Neural cell (in vitro differentiated cells): ENCODE measurements around the gene RING1.

Experiments
- EP300 ChIP-seq: fragments of 450-650 bp; conservative IDR thresholded peaks from 2 replicates; pipeline ENCODE4 v1.6.1; 2014; ENCODE audit warnings: antibody characterized with exemption, mild to moderate bottlenecking, moderate library complexity; ENCODE audit not compliant: poor library complexity, severe bottlenecking
- EZH2 ChIP-seq: fragments of 200-600, 300-800 bp; shearing (Covaris generic), sonication (generic); IDR thresholded peaks from 2 replicates; pipeline ENCODE4 v1.6.1; 2014; ENCODE audit warnings: antibody characterized with exemption, low read length, borderline replicate concordance, mild to moderate bottlenecking; ENCODE audit not compliant: insufficient read depth, poor library complexity, severe bottlenecking
- POLR2AphosphoS5 ChIP-seq: IDR thresholded peaks from 2 replicates; pipeline ENCODE4 v1.6.1; 2012
- RAD21 ChIP-seq: fragments of 450-650 bp; conservative IDR thresholded peaks from 2 replicates; pipeline ENCODE4 v1.6.1; 2014; ENCODE audit warnings: antibody characterized with exemption, mild to moderate bottlenecking, moderate library complexity
- SMC3 ChIP-seq: fragments of 450-650 bp; conservative IDR thresholded peaks from 2 replicates; pipeline ENCODE4 v1.6.1; 2014; ENCODE audit warnings: antibody characterized with exemption, mild to moderate bottlenecking, moderate library complexity; ENCODE audit not compliant: poor library complexity
- TAF1 ChIP-seq: IDR thresholded peaks from 2 replicates; pipeline ENCODE4 v1.6.1; 2012; ENCODE audit warnings: low read depth
- TF ChIP-seq, protein P1 (sequence below): fragments of 450-650 bp; IDR thresholded peaks from 2 replicates; pipeline ENCODE4 v1.5.1; 2014; ENCODE audit warnings: antibody characterized with exemption, mild to moderate bottlenecking, moderate library complexity; ENCODE audit not compliant: poor library complexity, severe bottlenecking

DNA sequence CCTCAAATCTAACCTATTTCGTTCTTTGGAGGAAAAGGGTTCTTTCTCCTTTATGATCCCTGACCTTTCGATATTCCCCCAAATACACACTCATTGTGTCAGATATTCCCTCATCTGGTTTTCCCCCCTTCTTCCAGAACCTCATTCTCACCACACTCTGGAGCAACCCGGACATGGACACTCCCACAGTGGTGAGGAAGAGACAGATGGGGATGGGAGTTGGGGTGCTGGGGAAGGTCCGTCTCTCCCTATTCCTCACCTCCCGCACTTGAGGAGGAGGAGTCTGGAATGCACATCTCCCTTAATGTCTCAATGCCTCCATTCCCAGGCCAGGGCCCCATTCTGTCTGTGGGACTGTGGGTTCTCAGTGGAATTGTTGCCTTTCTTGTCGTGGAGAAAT lies 6.4 kb upstream of the RING1 start:
- TF ChIP-seq, protein P1, sequence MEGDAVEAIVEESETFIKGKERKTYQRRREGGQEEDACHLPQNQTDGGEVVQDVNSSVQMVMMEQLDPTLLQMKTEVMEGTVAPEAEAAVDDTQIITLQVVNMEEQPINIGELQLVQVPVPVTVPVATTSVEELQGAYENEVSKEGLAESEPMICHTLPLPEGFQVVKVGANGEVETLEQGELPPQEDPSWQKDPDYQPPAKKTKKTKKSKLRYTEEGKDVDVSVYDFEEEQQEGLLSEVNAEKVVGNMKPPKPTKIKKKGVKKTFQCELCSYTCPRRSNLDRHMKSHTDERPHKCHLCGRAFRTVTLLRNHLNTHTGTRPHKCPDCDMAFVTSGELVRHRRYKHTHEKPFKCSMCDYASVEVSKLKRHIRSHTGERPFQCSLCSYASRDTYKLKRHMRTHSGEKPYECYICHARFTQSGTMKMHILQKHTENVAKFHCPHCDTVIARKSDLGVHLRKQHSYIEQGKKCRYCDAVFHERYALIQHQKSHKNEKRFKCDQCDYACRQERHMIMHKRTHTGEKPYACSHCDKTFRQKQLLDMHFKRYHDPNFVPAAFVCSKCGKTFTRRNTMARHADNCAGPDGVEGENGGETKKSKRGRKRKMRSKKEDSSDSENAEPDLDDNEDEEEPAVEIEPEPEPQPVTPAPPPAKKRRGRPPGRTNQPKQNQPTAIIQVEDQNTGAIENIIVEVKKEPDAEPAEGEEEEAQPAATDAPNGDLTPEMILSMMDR = no peak
- no peak for TF ChIP-seq EP300
- TF ChIP-seq RAD21 = no peak
- TF ChIP-seq EZH2 = no peak
- no peak for TF ChIP-seq TAF1
- TF ChIP-seq POLR2AphosphoS5 = no peak
- no peak for TF ChIP-seq SMC3
